PC-3 (cell line): ENCODE measurements around the gene CDH6.

Experiments used
- EZH2 ChIP-seq: fragments of 300-600 bp; sonication (generic); IDR thresholded peaks from one replicate; pipeline ENCODE4 v1.6.1; 2017; ENCODE audit warnings: antibody characterized with exemption, mild to moderate bottlenecking, low read length; ENCODE audit not compliant: unreplicated experiment
- EZH2phosphoT487 ChIP-seq: fragments of 300-600 bp; sonication (generic); IDR thresholded peaks from 2 replicates; pipeline ENCODE4 v1.6.1; 2018; ENCODE audit warnings: mild to moderate bottlenecking, antibody characterized with exemption, low read length, borderline replicate concordance
- TF ChIP-seq, protein P1 (sequence below): fragments of 300-600 bp; sonication (generic); conservative IDR thresholded peaks from 2 replicates; pipeline ENCODE4 v1.5.1; 2017; ENCODE audit warnings: antibody characterized with exemption, low read depth, mild to moderate bottlenecking, low read length

DNA sequence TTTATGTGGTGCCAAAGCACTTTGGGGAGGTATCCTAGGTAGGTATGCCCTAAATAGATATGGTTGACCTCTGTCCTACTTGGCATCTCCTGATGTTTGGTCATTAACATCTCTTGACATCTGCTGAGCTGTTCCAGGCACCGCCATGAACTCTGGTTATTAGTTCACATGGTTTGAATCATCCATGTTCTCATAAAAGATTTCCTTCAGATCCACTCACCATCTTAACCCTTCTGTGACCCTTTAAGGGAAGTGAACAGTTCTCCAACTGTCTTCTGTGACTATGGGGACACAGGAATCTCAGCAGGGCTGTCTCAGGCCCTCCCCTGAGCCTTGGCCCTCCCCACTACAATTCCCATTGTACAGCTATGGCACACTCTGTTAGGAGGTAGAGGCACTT is 167.7 kb downstream of the CDH6 start:
- TF ChIP-seq, protein P1, sequence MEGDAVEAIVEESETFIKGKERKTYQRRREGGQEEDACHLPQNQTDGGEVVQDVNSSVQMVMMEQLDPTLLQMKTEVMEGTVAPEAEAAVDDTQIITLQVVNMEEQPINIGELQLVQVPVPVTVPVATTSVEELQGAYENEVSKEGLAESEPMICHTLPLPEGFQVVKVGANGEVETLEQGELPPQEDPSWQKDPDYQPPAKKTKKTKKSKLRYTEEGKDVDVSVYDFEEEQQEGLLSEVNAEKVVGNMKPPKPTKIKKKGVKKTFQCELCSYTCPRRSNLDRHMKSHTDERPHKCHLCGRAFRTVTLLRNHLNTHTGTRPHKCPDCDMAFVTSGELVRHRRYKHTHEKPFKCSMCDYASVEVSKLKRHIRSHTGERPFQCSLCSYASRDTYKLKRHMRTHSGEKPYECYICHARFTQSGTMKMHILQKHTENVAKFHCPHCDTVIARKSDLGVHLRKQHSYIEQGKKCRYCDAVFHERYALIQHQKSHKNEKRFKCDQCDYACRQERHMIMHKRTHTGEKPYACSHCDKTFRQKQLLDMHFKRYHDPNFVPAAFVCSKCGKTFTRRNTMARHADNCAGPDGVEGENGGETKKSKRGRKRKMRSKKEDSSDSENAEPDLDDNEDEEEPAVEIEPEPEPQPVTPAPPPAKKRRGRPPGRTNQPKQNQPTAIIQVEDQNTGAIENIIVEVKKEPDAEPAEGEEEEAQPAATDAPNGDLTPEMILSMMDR: no peak
- no peak for TF ChIP-seq EZH2
- no peak for TF ChIP-seq EZH2phosphoT487
